H1 (cell line): ENCODE measurements around the gene BNC2. TPM values are rescaled to one million over a fixed set of nuclear protein-coding genes. Genes with fewer than 3 reads are reported as not detected.

Source experiments
- polyA plus RNA-seq, 7 experiments: library from polyadenylated mRNA; depleted of rRNA in 3 of 7; stranded (reverse) in 5 of 7; unstranded in 2 of 7; fragments of >200 nt in 5 of 7; fragments of 200-250 nt in 2 of 7; gene quantifications; 1 replicate in 5 of 7; 2 replicates in 1 of 7; 4 replicates in 1 of 7; pipeline versions ENCODE4 v1.2.1 to v1.2.3, GENCODE V29; 2011 to 2013; ENCODE audit warnings: missing spikeins in 2 of 7, mixed read lengths in 2 of 7
- small RNA-seq: library from polyadenylated mRNA; stranded (forward); fragments of <200 nt; extraction: miRNeasy Mini kit (QIAGEN cat#:217004); gene quantifications from one replicate; pipeline ENCODE3, GENCODE V24; 2013; ENCODE audit not compliant: insufficient read depth
- total RNA-seq: library from RNA; stranded (reverse); fragmentation: NEBNext Ultra II Directional; extraction: Animal tissue kit (Norgen Biotek cat#: 25700); gene quantifications from 2 replicates; pipeline ENCODE4 v1.2.1, GENCODE V29; 2021

The BNC2 gene
- total and polyA plus RNA-seq, 2 of the 8 experiments (the other 6 are each of a cell fraction or from before 2014, with no cell fraction given), result 16.0 to 26.8 TPM

Small RNA genes within 50 kb of the gene (small RNA-seq; reads per million reads assigned to genes)
- gene LSM1P1, result not detected
